LHCN-M2 (cell line): Measurements from ENCODE around the gene GBGT1. TPM values are rescaled to one million over a fixed set of nuclear protein-coding genes. Genes with fewer than 3 reads are reported as not detected.

Experiments used
- DNase-seq: peaks from one replicate; pipeline ENCODE4 v3.0.0-alpha.2; 2012; ENCODE audit warnings: low read depth
- total RNA-seq: library from RNA; depleted of rRNA; stranded (reverse); fragments of >200 nt; gene quantifications from 2 replicates; pipeline ENCODE4 v1.2.3, GENCODE V29; 2014

Gene GBGT1
- total RNA-seq, 1 experiment from 2014 or later, result 0.34 TPM

- no peak for DNase-seq
These were observed 1.7 kb upstream of the GBGT1 start for GRCh38 chr9:133165452-133165730.

DNA sequence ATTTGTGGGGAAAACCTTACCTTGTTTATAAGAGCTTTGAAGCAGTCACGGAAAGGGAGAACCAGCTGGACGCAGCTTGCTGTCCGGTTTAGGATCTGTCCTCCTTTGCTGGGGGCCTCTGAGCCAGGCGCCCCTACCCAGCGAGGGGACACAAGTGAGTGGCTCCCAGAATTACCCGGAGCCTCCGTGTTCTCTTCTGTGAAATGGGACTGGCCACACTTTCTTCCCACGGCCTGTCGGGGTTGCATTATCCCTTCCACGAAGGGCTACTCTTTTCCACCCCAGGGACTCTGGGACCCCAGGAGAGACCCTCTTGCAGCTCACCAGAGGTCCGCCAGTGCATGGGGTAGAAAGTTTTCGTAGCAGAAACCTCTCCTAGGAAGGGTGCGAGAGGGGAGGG lies 477 bp upstream of the GBGT1 start:
- no peak for DNase-seq

DNA sequence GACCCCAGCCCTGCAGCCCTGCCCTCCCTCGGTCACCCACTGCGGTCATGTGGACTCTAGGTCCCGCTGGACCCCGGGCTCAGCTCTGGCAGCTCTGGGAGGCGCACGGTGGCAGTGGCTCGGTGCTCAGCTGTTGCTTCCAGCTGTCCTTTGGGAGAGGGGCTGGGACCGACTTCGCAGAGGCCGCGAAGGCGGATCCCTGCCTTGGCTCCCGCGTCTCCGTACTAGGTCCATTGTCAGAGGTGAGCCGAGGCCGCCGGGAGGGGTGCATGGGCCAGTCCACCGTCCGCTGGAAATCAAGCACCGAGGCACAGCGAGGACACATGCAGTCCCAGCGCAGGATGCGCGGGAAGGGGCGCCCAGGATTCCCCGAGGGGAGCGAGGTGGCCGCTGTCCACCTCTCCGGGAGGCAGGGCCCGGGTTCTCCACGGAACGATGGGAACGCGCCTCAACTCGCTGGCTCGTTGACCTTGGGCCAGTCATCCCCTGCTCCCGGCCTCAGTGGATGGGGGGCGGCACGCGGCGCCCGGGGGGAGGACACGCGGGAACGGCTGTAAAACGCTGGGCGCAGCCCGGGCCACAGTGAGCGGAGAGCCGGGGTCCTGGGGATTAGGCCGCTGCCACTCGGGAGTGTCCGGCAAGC lies 732 bp downstream of the GBGT1 start:
- no peak for DNase-seq

- no peak for DNase-seq
These were observed 2.2 kb downstream of the GBGT1 start for GRCh38 chr9:133161547-133161950.

- DNase-seq, result peak; percentile 77
These were observed 2.8 kb downstream of the GBGT1 start for GRCh38 chr9:133160742-133161546.

- no peak for DNase-seq
These were observed 5.0 kb downstream of the GBGT1 start for GRCh38 chr9:133158695-133159094.

GRCh38 chr9:133155156-133155555 lies 8.6 kb downstream of the GBGT1 start:
- no peak for DNase-seq

DNA sequence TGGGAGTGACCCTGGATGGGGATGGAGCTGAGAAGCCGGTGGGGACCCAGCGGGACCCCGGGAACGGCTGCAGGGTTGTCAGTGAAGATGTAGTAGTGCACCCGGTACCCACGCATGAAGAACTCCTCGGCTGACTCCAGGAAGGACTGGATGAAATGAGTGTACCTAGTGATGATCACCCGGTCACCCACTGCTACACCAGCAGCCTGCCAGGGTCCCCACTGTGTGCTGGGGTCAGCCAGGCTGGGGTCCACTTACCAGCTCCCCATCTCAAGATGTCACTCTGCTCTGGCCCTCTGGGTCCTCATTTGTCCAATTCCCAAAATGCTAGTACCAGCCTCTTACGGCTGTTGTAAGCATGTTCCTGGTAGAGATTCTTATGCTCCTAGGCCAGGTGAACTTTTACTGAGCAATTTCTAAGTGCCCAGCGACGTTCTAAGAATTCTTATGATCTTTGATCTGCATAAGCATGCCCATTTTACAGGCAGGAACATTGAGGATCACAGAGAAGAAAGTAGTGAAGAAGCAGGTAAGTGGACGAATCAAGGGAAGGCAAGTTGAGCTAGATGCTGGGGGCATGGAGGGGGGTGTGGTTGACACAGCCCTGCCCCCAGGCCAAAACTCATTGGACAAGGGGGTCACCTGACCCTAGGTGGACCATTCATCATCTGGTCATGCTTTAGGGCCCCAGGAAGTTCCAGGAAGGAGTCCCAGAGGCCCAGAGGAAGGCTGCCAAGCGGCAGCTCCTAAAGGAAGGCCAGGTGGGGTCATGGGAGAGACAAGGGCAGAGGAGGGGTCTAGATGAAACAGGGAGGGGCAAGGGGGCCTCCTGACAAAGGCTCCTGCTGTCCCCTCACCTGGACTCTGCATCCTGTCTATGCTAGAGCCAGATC lies 9.4 kb downstream of the GBGT1 start:
- DNase-seq, result no peak

- no peak for DNase-seq
These were observed 10.3 kb downstream of the GBGT1 start for GRCh38 chr9:133153227-133154096.

GRCh38 chr9:133151601-133152525 lies 11.9 kb downstream of the GBGT1 start:
- DNase-seq, result no peak

- DNase-seq, result no peak
These were observed 12.7 kb downstream of the GBGT1 start for GRCh38 chr9:133151041-133151440.

DNA sequence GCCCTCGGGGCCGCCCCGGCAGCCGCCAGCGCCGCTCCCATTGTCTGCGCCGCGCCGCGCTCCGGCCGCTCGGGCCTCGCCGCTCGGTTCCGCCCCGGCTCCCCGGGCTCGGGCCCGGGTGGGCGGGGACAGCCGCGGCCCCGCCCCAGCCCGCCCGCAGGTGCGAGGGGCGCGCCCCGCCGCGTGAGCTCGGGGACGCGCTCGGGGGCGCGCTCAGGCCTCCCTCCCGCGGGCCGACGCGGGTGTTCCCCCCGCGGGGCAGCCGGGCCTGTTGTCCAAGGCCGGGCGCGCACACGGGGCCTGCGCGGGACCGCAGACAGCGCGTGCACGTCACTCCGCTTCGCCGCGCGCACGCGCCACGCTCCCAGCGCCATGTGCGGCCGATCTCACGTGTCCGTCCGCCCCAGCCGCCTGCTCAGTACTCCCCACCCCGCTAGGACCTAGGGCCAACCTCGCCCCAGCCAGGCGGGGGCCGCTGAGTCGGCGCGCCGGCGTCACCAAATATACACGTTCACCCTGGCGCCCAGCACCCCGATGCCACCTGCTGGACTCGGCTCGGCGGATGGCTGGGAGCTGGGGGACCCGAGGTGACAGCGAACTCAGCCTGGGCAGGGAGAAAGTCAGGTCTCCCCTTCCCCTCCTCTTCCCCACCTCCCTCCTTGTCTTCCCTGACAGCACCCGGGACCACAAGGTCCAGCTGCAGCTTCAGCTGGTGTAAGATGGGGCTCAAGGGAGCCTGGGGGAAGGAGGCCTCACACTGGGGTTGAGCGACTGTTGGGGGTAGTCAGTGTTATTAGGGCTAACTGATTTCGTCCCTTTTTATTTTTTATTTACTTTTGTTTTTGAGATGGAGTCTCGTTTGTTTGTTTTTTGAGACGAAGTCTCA lies 14.3 kb downstream of the GBGT1 start:
- DNase-seq, result peak; percentile 80

DNA sequence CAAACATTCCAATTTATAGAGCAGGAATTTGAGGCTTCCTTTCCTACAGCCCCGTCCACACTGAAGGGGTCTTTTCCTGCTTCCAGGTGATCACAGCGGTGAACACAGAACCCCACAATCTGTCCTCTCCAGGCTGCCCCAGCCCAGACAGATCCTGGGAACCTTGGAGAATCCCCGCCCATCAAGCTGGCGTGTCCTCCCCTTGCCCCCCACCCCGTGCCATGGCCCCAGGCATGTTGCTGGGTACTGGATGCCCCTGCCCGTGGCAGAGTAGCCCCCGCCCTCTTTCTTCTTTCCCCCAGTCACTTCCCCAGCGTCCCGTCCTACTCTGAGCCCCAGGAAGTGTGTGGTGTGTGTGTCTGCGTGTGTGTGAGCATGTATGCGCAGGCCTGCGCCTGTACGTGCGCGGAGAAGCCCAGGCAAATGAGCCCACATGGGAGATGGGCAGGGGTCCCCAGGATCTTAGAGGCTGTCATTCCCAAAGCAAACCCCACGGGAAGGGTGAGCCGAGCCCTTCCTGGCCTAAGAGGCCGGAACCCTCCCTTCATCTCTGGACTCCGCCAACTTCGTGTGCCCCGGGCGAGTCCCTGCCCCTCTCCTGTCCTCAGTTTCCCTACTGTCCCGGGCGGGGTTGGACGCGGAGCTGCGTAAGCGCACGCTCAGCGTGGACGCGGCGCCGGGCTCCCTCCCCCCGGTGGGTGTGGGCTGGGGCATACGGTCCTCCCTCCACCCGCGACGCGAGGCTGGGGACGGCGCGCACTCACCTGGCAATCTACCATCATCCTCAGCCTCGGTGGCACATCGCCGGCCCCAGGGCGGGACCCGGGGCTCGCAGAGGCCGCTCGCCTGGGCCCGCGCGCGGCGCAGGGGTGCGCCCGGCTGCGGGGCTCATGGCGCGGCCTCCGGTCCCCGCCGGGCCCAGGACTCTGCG lies 15.2 kb downstream of the GBGT1 start:
- no peak for DNase-seq

DNA sequence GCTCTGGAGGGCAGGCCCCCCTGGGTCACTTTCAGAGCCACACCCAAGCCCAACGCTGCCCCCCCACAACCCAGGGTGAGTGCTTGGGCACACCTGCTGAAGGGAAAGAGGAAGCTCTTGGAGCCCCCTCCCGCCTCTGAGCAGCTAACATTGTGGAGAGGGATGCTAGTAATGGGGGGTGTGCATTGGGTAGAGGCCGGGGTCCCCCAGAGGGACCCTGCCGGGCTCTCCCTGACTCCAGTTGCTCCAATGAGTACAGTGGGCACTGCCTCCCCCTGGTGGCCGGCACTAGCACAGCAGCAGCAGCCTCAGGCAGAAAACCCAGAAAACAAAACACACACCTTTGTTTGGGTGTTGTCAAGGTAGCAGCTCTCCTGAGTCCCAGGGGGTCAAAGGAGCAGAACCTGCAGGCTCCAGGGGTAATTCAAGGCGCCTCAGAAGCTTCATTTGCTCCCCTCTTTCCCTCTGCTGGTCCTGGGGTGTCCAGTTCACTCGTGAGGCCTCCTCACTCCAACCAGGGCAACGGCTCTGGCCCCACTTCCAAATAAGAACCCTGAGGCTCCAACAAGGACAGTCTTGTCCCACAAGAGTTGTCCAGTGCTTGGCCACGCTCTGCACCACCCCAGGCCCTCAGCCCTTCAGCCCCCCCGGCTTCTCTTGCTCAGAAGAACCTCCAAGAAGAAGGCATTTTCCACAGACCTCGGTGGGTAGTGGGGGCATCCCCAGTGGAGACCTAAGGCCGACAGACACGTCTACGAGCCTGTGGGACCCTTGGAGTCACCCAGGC lies 16.1 kb downstream of the GBGT1 start:
- peak; percentile 36 for DNase-seq

- no peak for DNase-seq
These were observed 16.8 kb downstream of the GBGT1 start for GRCh38 chr9:133146746-133147411.

DNA sequence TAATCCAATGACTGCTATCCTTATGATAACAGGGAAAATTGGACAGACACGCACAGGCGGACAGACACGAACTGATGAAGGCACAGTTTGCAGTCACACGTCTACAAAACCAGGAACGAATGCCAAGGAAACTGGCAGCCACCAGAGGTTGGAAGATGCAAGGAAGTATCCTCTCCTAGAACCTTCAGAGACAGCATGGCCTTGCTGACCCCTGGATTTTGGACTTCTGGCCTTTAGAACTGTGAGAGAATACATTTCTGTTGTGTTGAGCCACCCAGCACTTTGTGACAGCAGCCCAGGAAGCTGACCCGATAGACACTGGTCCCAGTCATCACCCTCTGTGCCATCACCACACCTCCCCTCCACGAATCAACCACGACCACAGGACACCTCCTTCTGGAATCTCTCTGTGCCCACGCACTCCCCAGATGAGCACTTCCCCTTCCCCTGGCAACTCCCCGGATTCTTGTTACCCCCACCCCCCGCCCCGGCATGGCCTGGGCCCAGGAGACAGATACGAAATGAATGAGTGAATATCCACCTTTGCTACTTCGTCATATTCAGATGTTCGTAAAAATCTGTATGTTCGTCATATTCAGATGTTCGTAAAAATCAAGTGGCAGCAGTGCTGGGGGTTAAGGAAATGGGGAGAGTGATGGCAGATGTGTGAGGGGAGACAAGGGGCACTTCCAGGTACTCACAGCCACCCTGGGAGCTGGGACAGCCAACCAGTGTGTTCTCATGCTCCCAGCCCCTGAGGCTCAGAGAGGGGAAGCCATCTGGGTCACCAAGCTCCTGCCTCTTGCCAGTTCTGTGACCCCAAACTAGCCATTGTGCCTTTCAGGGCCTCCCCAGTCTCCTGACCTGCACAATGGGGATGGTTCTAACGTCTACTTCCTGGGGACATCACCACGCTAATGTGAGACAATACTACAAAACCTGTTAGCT lies 18.5 kb downstream of the GBGT1 start:
- DNase-seq, result no peak
